HepG2 (cell line): ENCODE data around the gene PSMB10. TPM values are rescaled to one million over a fixed set of nuclear protein-coding genes. Genes with fewer than 3 reads are reported as not detected.

ENCODE experiments used
- ATAC-seq: fragments of 200-7000 bp; cut with Tn5 transposase; 3 replicates; pipeline ENCODE4 v1.9.1; 2020; ENCODE audit warnings: mild to moderate bottlenecking, moderate library complexity
- BruUV-seq: library from RNA; stranded (reverse); fragments of 400-500 nt; replicated peaks from 2 replicates; lab custom pipeline; 2021; lab: Mats Ljungman, UMichigan
- CTCF ChIA-PET: fragments of 300-600 bp; formaldehyde crosslinking; extraction: SDS; loops from one replicate; lab custom pipeline; 2021; ENCODE audit warnings: low total read pairs, inconsistent platforms, low intra/inter-chr PET ratio; lab: Yijun Ruan, JAX
- POLR2A ChIA-PET: fragments of 350-600 bp; sonication (Branson Sonifier 250); formaldehyde crosslinking; loops from one replicate; lab custom pipeline; 2020; ENCODE audit warnings: antibody characterized with exemption, inconsistent platforms; lab: Yijun Ruan, JAX
- DNase-seq: peaks from one replicate; pipeline ENCODE4 v3.0.0-alpha.2; 2015; ENCODE audit warnings: low spot score
- FAIRE-seq: peaks from 3 replicates; lab custom pipeline; 2011; peaks lifted over from hg19 to GRCh38; lab: Jason Lieb, UNC
- H2AFZ ChIP-seq: one replicate; pipeline ENCODE4 v1.6.1; 2011; ENCODE audit warnings: low read length, inconsistent platforms
- H3K27ac ChIP-seq: fragments of 300-600 bp; 3 replicates; pipeline ENCODE4 v1.8.0; 2011; ENCODE audit warnings: mixed run types, mild to moderate bottlenecking, mixed read lengths, low read length, inconsistent platforms; ENCODE audit not compliant: insufficient read depth; ENCODE audit errors: extremely low read length
- H3K27me3 ChIP-seq, 2 experiments: fragments of 200-600 bp in 1 of 2; 2 replicates in 1 of 2; 3 replicates in 1 of 2; pipeline versions ENCODE4 v1.6.0 to v1.8.0; 2011; ENCODE audit warnings: low read length in 2 of 2, mild to moderate bottlenecking in 2 of 2, moderate library complexity in 2 of 2, inconsistent platforms in 1 of 2; ENCODE audit not compliant: insufficient read depth in 2 of 2, control insufficient read depth in 1 of 2
- H3K36me3 ChIP-seq, 2 experiments: fragments of 200-600 bp in 1 of 2; replicated peaks in 1 of 2; 2 replicates in 1 of 2; 3 replicates in 1 of 2; pipeline versions ENCODE4 v1.5.1 to v1.8.0; 2011; ENCODE audit warnings: low read length in 2 of 2, inconsistent platforms in 1 of 2; ENCODE audit not compliant: insufficient read depth in 2 of 2, control insufficient read depth in 1 of 2
- H3K4me1 ChIP-seq: 2 replicates; pipeline ENCODE4 v1.5.1; 2012; ENCODE audit warnings: low read length, inconsistent platforms; ENCODE audit not compliant: insufficient read depth
- H3K4me2 ChIP-seq: 2 replicates; pipeline ENCODE4 v1.6.0; 2011; ENCODE audit warnings: low read depth, low read length, inconsistent platforms
- H3K4me3 ChIP-seq, 3 experiments: fragments of 200-600 bp in 1 of 3; sonication (generic), shearing (Covaris generic) in 1 of 3; replicated peaks in 1 of 3; 2 replicates each; pipeline ENCODE4 v1.5.1; 2011 to 2016; ENCODE audit warnings: low read length in 3 of 3, inconsistent platforms in 2 of 3, low read depth in 2 of 3, mild to moderate bottlenecking in 2 of 3, control low read depth in 1 of 3, mixed read lengths in 1 of 3; ENCODE audit not compliant: insufficient read depth in 1 of 3
- H3K79me2 ChIP-seq: one replicate; pipeline ENCODE4 v1.6.1; 2011; ENCODE audit warnings: low read length, inconsistent platforms; ENCODE audit not compliant: insufficient read depth
- H3K9ac ChIP-seq: 2 replicates; pipeline ENCODE4 v1.6.0; 2011; ENCODE audit warnings: mild to moderate bottlenecking, low read depth, low read length, inconsistent platforms; ENCODE audit not compliant: insufficient read depth
- H3K9me3 ChIP-seq: 2 replicates; pipeline ENCODE4 v1.5.1; 2012; ENCODE audit warnings: mild to moderate bottlenecking, low read length
- H4K20me1 ChIP-seq: 2 replicates; pipeline ENCODE4 v1.6.0; 2011; ENCODE audit warnings: inconsistent platforms, mild to moderate bottlenecking, low read length, moderate library complexity; ENCODE audit not compliant: insufficient read depth
- AGO2 ChIP-seq: fragments of 200-400 bp; formaldehyde crosslinking; optimal IDR thresholded peaks from 2 replicates; pipeline ENCODE3; 2017; ENCODE audit warnings: mild to moderate bottlenecking, low read depth, low read length, moderate library complexity
- AKAP8 ChIP-seq: sonication (generic); formaldehyde crosslinking; IDR thresholded peaks from 2 replicates; pipeline ENCODE4 v1.5.1; 2020; ENCODE audit warnings: mild to moderate bottlenecking, missing genetic modification reagents
- BCL6 ChIP-seq: IDR thresholded peaks from 2 replicates; pipeline ENCODE4 v1.6.1; 2016; ENCODE audit warnings: missing genetic modification reagents, missing compliant biosample characterization
- IKZF4 ChIP-seq: sonication (generic); formaldehyde crosslinking; IDR thresholded peaks from 2 replicates; pipeline ENCODE4 v1.5.1; 2020; ENCODE audit warnings: borderline replicate concordance, mild to moderate bottlenecking, low read depth, missing genetic modification reagents; ENCODE audit errors: not compliant biosample characterization
- POLR2G ChIP-seq: fragments of 200-400 bp; formaldehyde crosslinking; IDR thresholded peaks from 2 replicates; pipeline ENCODE4 v1.6.1; 2018; ENCODE audit warnings: mild to moderate bottlenecking, low read depth, low read length, moderate library complexity
- RBFOX2 ChIP-seq: fragments of 200-400 bp; formaldehyde crosslinking; IDR thresholded peaks from 2 replicates; pipeline ENCODE4 v1.6.1; 2017; ENCODE audit warnings: low read depth, mild to moderate bottlenecking, low read length
- RBM22 ChIP-seq: fragments of 200-400 bp; formaldehyde crosslinking; optimal IDR thresholded peaks from 2 replicates; pipeline ENCODE3; 2017; ENCODE audit warnings: mild to moderate bottlenecking, low read length, moderate library complexity
- STAT6 ChIP-seq: sonication (generic); formaldehyde crosslinking; IDR thresholded peaks from 2 replicates; pipeline ENCODE4 v1.4.0; 2020; ENCODE audit warnings: missing genetic modification reagents, mild to moderate bottlenecking, borderline replicate concordance
- ZBTB8A ChIP-seq: sonication (generic); formaldehyde crosslinking; IDR thresholded peaks from 2 replicates; pipeline ENCODE4 v1.4.0; 2020; ENCODE audit warnings: mild to moderate bottlenecking, low read depth, missing genetic modification reagents, borderline replicate concordance
- ZNF564 ChIP-seq: sonication (generic); formaldehyde crosslinking; IDR thresholded peaks from 2 replicates; pipeline ENCODE4 v1.8.1; 2023; ENCODE audit warnings: mild to moderate bottlenecking, missing genetic modification reagents
- ZNF768 ChIP-seq: sonication (generic); formaldehyde crosslinking; IDR thresholded peaks from 2 replicates; pipeline ENCODE4 v1.4.0; 2020; ENCODE audit warnings: missing genetic modification reagents
- WGBS: methylation state at CpG from one replicate; pipeline ENCODE4 v1.1.6; 2017; ENCODE audit warnings: low lambda C conversion rate; 5-methylcytosine and 5-hydroxymethylcytosine counted together
- in situ Hi-C: cut with HindIII; loops from 2 replicates; pipeline ENCODE4 v1.10.0; 2017; ENCODE audit warnings: low pct_unique_long_range_greater_than_20kb; ENCODE audit not compliant: extremely low pct_ligation_motif_present
- intact Hi-C: fragments of 100-400 bp; cut with micrococcal nuclease; formaldehyde crosslinking; loops from one replicate; pipeline ENCODE4 v1.10.0; 2022; ENCODE audit not compliant: unreplicated experiment
- polyA plus RNA-seq, 8 experiments: library from polyadenylated mRNA; depleted of rRNA in 3 of 8; stranded (reverse) in 7 of 8; unstranded in 1 of 8; fragments of >200 nt; fragmentation: Illumina TruSeq in 4 of 8; extraction: Trizol in 4 of 8; gene quantifications; 2 replicates each; pipeline versions ENCODE4 v1.2.1 to v1.2.3, GENCODE V29; 2011 to 2016; ENCODE audit warnings: low read depth in 4 of 8, missing spikeins in 1 of 8, mixed read lengths in 1 of 8; ENCODE audit not compliant: insufficient read depth in 1 of 8
- total RNA-seq, 5 experiments: library from RNA; depleted of rRNA; stranded (reverse); fragments of >200 nt; fragmentation: Illumina TruSeq; extraction: Trizol; gene quantifications; 2 replicates each; pipeline ENCODE4 v1.2.3, GENCODE V29; 2016; ENCODE audit warnings: low read depth in 1 of 5

The PSMB10 gene
- total and polyA plus RNA-seq, 2 of the 13 experiments (the other 11 are each of a cell fraction or from before 2014, with no cell fraction given), result 12.7 to 65.9 TPM

GRCh38 chr16:67957622-67958021, 21.0 kb upstream of the PSMB10 start:
- no peak for FAIRE-seq
- POLR2A ChIA-PET, result interaction anchor here (1.1 to 12.9 kb wide), 3 partner anchors 8 to 22 kb away, joined by 3 to 226 read pairs (median 16); partner anchors contain the start of gene LCAT
- BruUV-seq, result no TSS peak

More at GRCh38 chr16:67957622-67958021, 21.0 kb upstream of the PSMB10 start:
- CTCF ChIA-PET, result no interaction called here
- Histone ChIP-seq H3K4me2 (no peak overlapping the region), H3K27ac (no peak overlapping the region), H3K9me3 (no peaks in the 10 kb centered on the region), H3K4me3 (no peak overlapping the region), H3K79me2 (peaks cover 11% of the 10 kb centered on the region), H3K36me3 (peaks cover 55 to 80% of the 10 kb centered on the region in 2 experiments), H3K9ac (no peak overlapping the region), H3K4me1 (peaks cover 17% of the 10 kb centered on the region), H2AFZ (no peak overlapping the region), H3K27me3 (no peaks in the 10 kb centered on the region), H4K20me1 (peaks cover 4% of the 10 kb centered on the region; the same call in 1 of the 2 replicates)
- DNase-seq, result no peak
- in situ Hi-C loops (no loop called here), intact Hi-C loops (no loop called here)
- TF ChIP-seq POLR2G (0 out of 2 replicates have a peak, but pooled peaks have one; percentile 7), AKAP8 (no peak), ZNF768 (CRISPR knock-in tag) (peak; percentile 38; the same call in 1 of the 2 replicates), ZBTB8A (no peak), RBM22 (peak; percentile 60), BCL6 (no peak), AGO2 (peak; percentile 80), RBFOX2 (peak; percentile 54; the same call in 1 of the 2 replicates), ZNF564 (CRISPR knock-in tag) (no peak), IKZF4 (CRISPR knock-in tag) (no peak), STAT6 (no peak)
- no peak for ATAC-seq
- 98% methylated on average over 7 of the region's 9 CpGs for WGBS
